Measurements from ENCODE around the gene ITGA2B. TPM values are rescaled to one million over a fixed set of nuclear protein-coding genes. Genes with fewer than 3 reads are reported as not detected.

The ITGA2B gene
- total and polyA plus RNA-seq, 2 experiments from 2014 or later, result 0.77 to 3.6 TPM

- Histone ChIP-seq H3K9me2 (replicated peaks; ENCODE audit: insufficient read depth) (no peaks in the 10 kb centered on the region), H3K4me2 (no peak overlapping the region), H3K27ac (no peak overlapping the region), H3K27me3 (no peaks in the 10 kb centered on the region), H3K79me2 (peaks cover 8% of the 10 kb centered on the region), H2AFZ (no peak overlapping the region), H3K36me3 (replicated peaks; ENCODE audit: insufficient read depth, low read depth) (no peaks in the 10 kb centered on the region), H3K4me1 (ENCODE audit: insufficient read depth) (no peaks in the 10 kb centered on the region), H3K4me3 (no peak overlapping the region), H4K20me1 (ENCODE audit: insufficient read depth, poor library complexity, severe bottlenecking) (peaks cover 2% of the 10 kb centered on the region), H3K9me3 (ENCODE audit: low read depth) (no peaks in the 10 kb centered on the region)
- WGBS (ENCODE audit: low lambda C conversion rate, missing lambda C conversion rate), result 90% methylated on average over 9 of the region's 9 CpGs
- DNase-seq (ENCODE audit: low spot score), result no peak
- TF ChIP-seq EZH2 (IDR thresholded peaks at IDR 0.05; ENCODE audit: borderline replicate concordance) (no peak), CTCF (IDR thresholded peaks at IDR 0.05; ENCODE audit: poor library complexity) (no peak), EZH2phosphoT487 (IDR thresholded peaks at IDR 0.05; ENCODE audit: low read depth, severe bottlenecking, unreplicated experiment) (no peak)
These were observed 43.1 kb upstream of the ITGA2B start for GRCh38 chr17:44432254-44433157.

- Histone ChIP-seq H3K36me3 (replicated peaks; ENCODE audit: insufficient read depth, low read depth) (no peaks in the 10 kb centered on the region), H3K79me2 (peaks cover 13% of the 10 kb centered on the region), H3K4me1 (ENCODE audit: insufficient read depth) (no peaks in the 10 kb centered on the region), H4K20me1 (ENCODE audit: insufficient read depth, poor library complexity, severe bottlenecking) (peaks cover 3% of the 10 kb centered on the region), H3K9me2 (replicated peaks; ENCODE audit: insufficient read depth) (no peaks in the 10 kb centered on the region), H3K4me2 (no peak overlapping the region), H3K27ac (no peak overlapping the region), H3K9me3 (ENCODE audit: low read depth) (no peaks in the 10 kb centered on the region), H3K27me3 (no peaks in the 10 kb centered on the region), H2AFZ (no peak overlapping the region), H3K4me3 (no peak overlapping the region)
- no peak for TF ChIP-seq EZH2phosphoT487 (IDR thresholded peaks at IDR 0.05; ENCODE audit: low read depth, severe bottlenecking, unreplicated experiment)
- TF ChIP-seq EZH2 (IDR thresholded peaks at IDR 0.05; ENCODE audit: borderline replicate concordance), result no peak
- no peak for TF ChIP-seq CTCF (IDR thresholded peaks at IDR 0.05; ENCODE audit: poor library complexity)
- DNase-seq (ENCODE audit: low spot score), result no peak
- WGBS (ENCODE audit: low lambda C conversion rate, missing lambda C conversion rate), result 85% methylated on average over 3 of the region's 3 CpGs
These were observed 35.5 kb upstream of the ITGA2B start for GRCh38 chr17:44424828-44425461.

- WGBS (ENCODE audit: low lambda C conversion rate, missing lambda C conversion rate), result 82% methylated on average over 2 of the region's 2 CpGs
- no peaks in the 10 kb centered on the region for H3K9me2 ChIP-seq (replicated peaks; ENCODE audit: insufficient read depth)
- H3K79me2 ChIP-seq, result peaks cover 8% of the 10 kb centered on the region
- no peak overlapping the region for H3K4me3 ChIP-seq
- H3K36me3 ChIP-seq (replicated peaks; ENCODE audit: insufficient read depth, low read depth), result no peaks in the 10 kb centered on the region
- no peaks in the 10 kb centered on the region for H3K4me1 ChIP-seq (ENCODE audit: insufficient read depth)
- no peak for TF ChIP-seq EZH2phosphoT487 (IDR thresholded peaks at IDR 0.05; ENCODE audit: low read depth, severe bottlenecking, unreplicated experiment)
- no peak for TF ChIP-seq CTCF (IDR thresholded peaks at IDR 0.05; ENCODE audit: poor library complexity)
- no peak for TF ChIP-seq EZH2 (IDR thresholded peaks at IDR 0.05; ENCODE audit: borderline replicate concordance)
- no peak overlapping the region for H3K4me2 ChIP-seq
- H4K20me1 ChIP-seq (ENCODE audit: insufficient read depth, poor library complexity, severe bottlenecking), result no peaks in the 10 kb centered on the region
- DNase-seq (ENCODE audit: low spot score), result no peak
- H2AFZ ChIP-seq, result no peak overlapping the region
- H3K27me3 ChIP-seq, result no peaks in the 10 kb centered on the region
- no peak overlapping the region for H3K27ac ChIP-seq
- no peaks in the 10 kb centered on the region for H3K9me3 ChIP-seq (ENCODE audit: low read depth)
These were observed 28.1 kb upstream of the ITGA2B start for GRCh38 chr17:44417553-44417952.

Data from hepatocyte (in vitro differentiated cells).